Mucosa of stomach (tissue), 1 donor: ENCODE data around the gene MAEA.
A peak's percentile ranks its signal among the peaks of the same experiment; 100 is the strongest.

ENCODE experiments used
- H3K27me3 ChIP-seq: one replicate; pipeline ENCODE4 v1.7.0; 2013; ENCODE audit warnings: mild to moderate bottlenecking, low read length; ENCODE audit not compliant: control insufficient read depth, insufficient read depth
- H3K36me3 ChIP-seq: one replicate; pipeline ENCODE4 v1.7.0; 2013; ENCODE audit warnings: low read length; ENCODE audit not compliant: control insufficient read depth, insufficient read depth
- H3K4me1 ChIP-seq: one replicate; pipeline ENCODE4 v1.7.0; 2013; ENCODE audit warnings: mild to moderate bottlenecking, low read length; ENCODE audit not compliant: control insufficient read depth, insufficient read depth
- H3K4me3 ChIP-seq: one replicate; pipeline ENCODE4 v1.7.0; 2013; ENCODE audit warnings: low read length
- H3K9ac ChIP-seq: one replicate; pipeline ENCODE4 v1.7.0; 2013; ENCODE audit warnings: mild to moderate bottlenecking, low read length, moderate library complexity
- H3K9me3 ChIP-seq: one replicate; pipeline ENCODE4 v1.7.0; 2013; ENCODE audit warnings: mild to moderate bottlenecking, low read length, moderate library complexity; ENCODE audit not compliant: control insufficient read depth
- donor health status: Pancreatic carcinoma.

The MAEA gene

GRCh38 chr4:1246111-1246881, 43.4 kb upstream of the MAEA start:
- H3K4me1 ChIP-seq: peaks cover 55% of the 10 kb centered on the region
- H3K4me3 ChIP-seq: peak overlapping the region; percentile 32
- H3K9me3 ChIP-seq: no peaks in the 10 kb centered on the region
- H3K9ac ChIP-seq: peak overlapping the region; percentile 87
- H3K27me3 ChIP-seq: no peaks in the 10 kb centered on the region
- H3K36me3 ChIP-seq: no peaks in the 10 kb centered on the region

GRCh38 chr4:1246901-1247863, 42.5 kb upstream of the MAEA start:
- Histone ChIP-seq H3K27me3 (no peaks in the 10 kb centered on the region), H3K9ac (peak overlapping the region; percentile 87), H3K4me1 (peaks cover 55% of the 10 kb centered on the region), H3K36me3 (no peaks in the 10 kb centered on the region), H3K4me3 (peak overlapping the region; percentile 32), H3K9me3 (no peaks in the 10 kb centered on the region)

- H3K4me3 ChIP-seq: peak overlapping the region; percentile 32
- H3K9me3 ChIP-seq: no peaks in the 10 kb centered on the region
- peak overlapping the region; percentile 87 for H3K9ac ChIP-seq
- no peaks in the 10 kb centered on the region for H3K36me3 ChIP-seq
- H3K27me3 ChIP-seq: no peaks in the 10 kb centered on the region
- H3K4me1 ChIP-seq: peaks cover 52% of the 10 kb centered on the region
These were observed 41.8 kb upstream of the MAEA start for GRCh38 chr4:1247864-1248244.

- H3K36me3 ChIP-seq: no peaks in the 10 kb centered on the region
- peaks cover 4% of the 10 kb centered on the region for H3K9me3 ChIP-seq
- no peaks in the 10 kb centered on the region for H3K27me3 ChIP-seq
- peak within 1 kb of the TSS; percentile 87 for H3K9ac ChIP-seq
- H3K4me3 ChIP-seq: peak within 1 kb of the TSS; percentile 34
- peaks cover 47% of the 10 kb centered on the region for H3K4me1 ChIP-seq
These were observed 41.2 kb upstream of the MAEA start, which contains the start of gene CTBP1 for GRCh38 chr4:1248245-1249147. TSS of gene CTBP1 (minus strand) at chr4:1249130. CDS start at chr4:1241331, 7,799 bp downstream.

- Histone ChIP-seq H3K27me3 (no peaks in the 10 kb centered on the region), H3K9me3 (peaks cover 4% of the 10 kb centered on the region), H3K4me3 (peak overlapping the region; percentile 34), H3K9ac (peak overlapping the region; percentile 83), H3K4me1 (peaks cover 43% of the 10 kb centered on the region), H3K36me3 (no peaks in the 10 kb centered on the region)
These were observed 40.5 kb upstream of the MAEA start for GRCh38 chr4:1249148-1249730.

- Histone ChIP-seq H3K36me3 (no peaks in the 10 kb centered on the region), H3K4me1 (peaks cover 36% of the 10 kb centered on the region), H3K9ac (peak overlapping the region; percentile 83), H3K4me3 (peak overlapping the region; percentile 34), H3K9me3 (peaks cover 4% of the 10 kb centered on the region), H3K27me3 (no peaks in the 10 kb centered on the region)
These were observed 39.8 kb upstream of the MAEA start for GRCh38 chr4:1249731-1250526.

- Histone ChIP-seq H3K36me3 (no peaks in the 10 kb centered on the region), H3K4me1 (peaks cover 32% of the 10 kb centered on the region), H3K9ac (no peak overlapping the region), H3K9me3 (peaks cover 4% of the 10 kb centered on the region), H3K27me3 (no peaks in the 10 kb centered on the region), H3K4me3 (no peak overlapping the region)
These were observed 39.2 kb upstream of the MAEA start for GRCh38 chr4:1250527-1250812.

- Histone ChIP-seq H3K4me3 (no peak overlapping the region), H3K9ac (no peak overlapping the region)
These were observed 38.5 kb upstream of the MAEA start for GRCh38 chr4:1250921-1251772.

GRCh38 chr4:1251773-1252066, 38.0 kb upstream of the MAEA start:
- Histone ChIP-seq H3K4me3 (no peak overlapping the region), H3K4me1 (peaks cover 20% of the 10 kb centered on the region), H3K9ac (no peak overlapping the region), H3K9me3 (peaks cover 4% of the 10 kb centered on the region), H3K27me3 (no peaks in the 10 kb centered on the region), H3K36me3 (no peaks in the 10 kb centered on the region)

More at GRCh38 chr4:1250921-1251772, 38.5 kb upstream of the MAEA start:
- H3K36me3 ChIP-seq: no peaks in the 10 kb centered on the region
- H3K9me3 ChIP-seq: peaks cover 4% of the 10 kb centered on the region
- H3K27me3 ChIP-seq: no peaks in the 10 kb centered on the region
- H3K4me1 ChIP-seq: peaks cover 26% of the 10 kb centered on the region

GRCh38 chr4:1252928-1253492, 36.7 kb upstream of the MAEA start:
- Histone ChIP-seq H3K9me3 (peaks cover 5% of the 10 kb centered on the region), H3K27me3 (no peaks in the 10 kb centered on the region), H3K9ac (no peak overlapping the region), H3K4me3 (no peak overlapping the region), H3K36me3 (no peaks in the 10 kb centered on the region), H3K4me1 (peaks cover 13% of the 10 kb centered on the region)
